Islet of Langerhans (tissue), 1 donor: ENCODE data around the gene ADAMTS15.

ENCODE experiments used
- FAIRE-seq: peaks from one replicate; lab custom pipeline; 2011; peaks lifted over from hg19 to GRCh38; lab: Jason Lieb, UNC

Gene ADAMTS15, protein sequence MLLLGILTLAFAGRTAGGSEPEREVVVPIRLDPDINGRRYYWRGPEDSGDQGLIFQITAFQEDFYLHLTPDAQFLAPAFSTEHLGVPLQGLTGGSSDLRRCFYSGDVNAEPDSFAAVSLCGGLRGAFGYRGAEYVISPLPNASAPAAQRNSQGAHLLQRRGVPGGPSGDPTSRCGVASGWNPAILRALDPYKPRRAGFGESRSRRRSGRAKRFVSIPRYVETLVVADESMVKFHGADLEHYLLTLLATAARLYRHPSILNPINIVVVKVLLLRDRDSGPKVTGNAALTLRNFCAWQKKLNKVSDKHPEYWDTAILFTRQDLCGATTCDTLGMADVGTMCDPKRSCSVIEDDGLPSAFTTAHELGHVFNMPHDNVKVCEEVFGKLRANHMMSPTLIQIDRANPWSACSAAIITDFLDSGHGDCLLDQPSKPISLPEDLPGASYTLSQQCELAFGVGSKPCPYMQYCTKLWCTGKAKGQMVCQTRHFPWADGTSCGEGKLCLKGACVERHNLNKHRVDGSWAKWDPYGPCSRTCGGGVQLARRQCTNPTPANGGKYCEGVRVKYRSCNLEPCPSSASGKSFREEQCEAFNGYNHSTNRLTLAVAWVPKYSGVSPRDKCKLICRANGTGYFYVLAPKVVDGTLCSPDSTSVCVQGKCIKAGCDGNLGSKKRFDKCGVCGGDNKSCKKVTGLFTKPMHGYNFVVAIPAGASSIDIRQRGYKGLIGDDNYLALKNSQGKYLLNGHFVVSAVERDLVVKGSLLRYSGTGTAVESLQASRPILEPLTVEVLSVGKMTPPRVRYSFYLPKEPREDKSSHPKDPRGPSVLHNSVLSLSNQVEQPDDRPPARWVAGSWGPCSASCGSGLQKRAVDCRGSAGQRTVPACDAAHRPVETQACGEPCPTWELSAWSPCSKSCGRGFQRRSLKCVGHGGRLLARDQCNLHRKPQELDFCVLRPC

GRCh38 chr11:130448416-130449309 lies at the start of gene ADAMTS15:
ADAMTS15 (plus strand) TSS chr11:130448645; CDS start chr11:130448974, 329 bp downstream.
- no peak for FAIRE-seq

GRCh38 chr11:130399196-130399595 lies 49.2 kb upstream of the ADAMTS15 start:
- FAIRE-seq: no peak

DNA sequence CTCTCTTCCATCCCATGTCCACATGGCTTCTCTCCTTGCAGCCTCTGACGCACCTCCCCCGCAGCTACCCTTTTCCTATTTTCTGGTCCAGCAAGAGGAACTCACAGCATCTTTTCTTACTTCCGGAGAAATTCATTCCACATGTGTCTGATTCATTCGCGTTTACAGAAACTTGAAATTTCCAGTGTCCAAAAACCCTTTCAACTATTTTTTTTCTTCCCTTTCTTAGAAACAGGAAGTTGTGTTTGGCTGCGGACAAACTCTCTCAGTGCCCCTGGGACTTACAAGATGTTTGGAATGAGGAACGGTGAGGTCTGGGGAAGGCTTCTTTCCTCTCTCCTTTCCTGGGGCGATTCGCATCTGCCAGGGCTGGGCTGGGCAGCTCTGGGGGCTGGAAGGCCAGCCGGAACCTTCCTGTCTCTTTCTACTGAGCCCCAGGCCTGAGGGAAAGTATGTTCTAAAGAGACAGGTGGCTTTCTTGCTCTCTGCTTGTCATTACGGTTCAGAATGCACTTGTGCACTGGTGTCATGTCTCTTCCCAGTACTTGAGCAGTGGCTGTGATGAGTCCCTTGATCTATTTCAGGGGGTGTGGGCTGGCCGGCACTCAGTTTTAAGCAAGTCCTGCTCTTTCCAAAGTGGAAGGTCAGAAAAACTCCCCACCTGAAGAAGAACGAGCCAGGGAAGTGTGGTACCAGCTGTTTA lies 47.5 kb upstream of the ADAMTS15 start:
- FAIRE-seq: no peak

GRCh38 chr11:130402570-130402969 lies 45.9 kb upstream of the ADAMTS15 start:
- no peak for FAIRE-seq

DNA sequence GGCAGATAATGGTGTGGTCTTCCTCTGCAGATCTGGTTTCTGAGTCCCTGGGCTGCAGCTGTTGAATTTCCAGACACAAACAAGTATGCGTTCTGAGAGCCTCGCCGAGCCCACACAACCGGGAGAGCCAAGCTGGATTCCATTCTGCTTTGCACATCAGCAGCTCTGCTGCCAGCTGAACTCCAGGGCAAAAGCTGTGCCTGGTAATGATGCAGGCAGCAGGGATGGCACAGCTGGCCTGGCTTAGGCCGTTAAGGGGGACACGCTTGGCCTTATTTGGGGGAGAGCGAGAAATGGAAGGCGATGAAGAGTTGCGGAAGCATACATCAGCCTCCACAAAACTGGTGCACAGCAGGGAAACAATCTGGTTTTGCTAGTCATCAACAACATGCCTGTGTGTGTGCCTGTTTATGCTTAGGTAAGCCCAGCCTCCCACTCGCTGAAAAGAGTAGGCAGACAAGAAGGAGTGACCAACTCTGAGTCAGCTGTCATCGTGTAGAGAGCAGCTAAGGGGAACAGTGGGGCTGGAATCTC lies 45.1 kb upstream of the ADAMTS15 start:
- FAIRE-seq: no peak

DNA sequence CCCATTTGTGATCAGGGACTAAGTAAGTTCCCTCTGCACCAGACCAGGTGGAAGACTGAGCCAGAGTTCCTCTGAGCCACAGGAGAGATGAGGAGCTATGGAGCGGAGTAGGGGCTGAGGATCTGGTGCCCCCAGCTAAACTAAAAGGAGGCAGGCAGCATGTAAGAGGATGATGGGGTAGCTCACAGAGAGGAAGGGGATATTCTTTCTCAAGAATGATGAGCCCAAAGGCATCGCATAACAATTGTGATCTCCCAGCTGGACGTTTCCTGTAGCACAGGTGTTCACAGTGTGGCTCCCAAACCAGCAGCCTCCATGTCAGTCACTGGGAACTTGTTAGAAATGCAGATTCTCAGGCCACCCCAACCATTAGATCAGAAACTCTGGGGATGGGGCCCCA lies 44.5 kb upstream of the ADAMTS15 start:
- FAIRE-seq: no peak

GRCh38 chr11:130404727-130405126 lies 43.7 kb upstream of the ADAMTS15 start:
- FAIRE-seq: no peak

GRCh38 chr11:130405428-130405827 lies 43.0 kb upstream of the ADAMTS15 start:
- FAIRE-seq: no peak

- FAIRE-seq: no peak
These were observed 40.5 kb upstream of the ADAMTS15 start for GRCh38 chr11:130407978-130408377.

- no peak for FAIRE-seq
These were observed 40.0 kb upstream of the ADAMTS15 start for GRCh38 chr11:130408401-130408890.

DNA sequence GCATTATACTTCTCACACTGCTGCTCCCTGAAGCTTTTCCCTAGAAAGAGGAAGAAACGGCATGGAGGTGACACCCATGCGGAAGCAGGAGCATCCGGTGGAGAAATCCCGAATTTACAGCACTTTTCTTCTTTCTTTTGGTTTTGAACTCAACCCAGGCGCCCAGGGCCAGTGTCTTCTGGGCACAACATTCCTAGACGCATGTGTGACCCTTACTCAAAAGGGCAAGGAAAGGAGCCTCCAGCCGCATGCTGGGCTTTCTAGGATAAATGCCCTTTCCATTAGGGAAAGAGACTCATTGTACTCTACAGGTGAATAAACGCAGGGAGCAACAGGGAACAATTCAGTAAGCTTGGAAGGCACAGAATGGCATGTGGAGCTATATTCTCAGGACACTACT lies 39.5 kb upstream of the ADAMTS15 start:
- FAIRE-seq: no peak

GRCh38 chr11:130409594-130410388 lies 38.7 kb upstream of the ADAMTS15 start:
- FAIRE-seq: no peak

GRCh38 chr11:130411223-130411622 lies 37.2 kb upstream of the ADAMTS15 start:
- no peak for FAIRE-seq

DNA sequence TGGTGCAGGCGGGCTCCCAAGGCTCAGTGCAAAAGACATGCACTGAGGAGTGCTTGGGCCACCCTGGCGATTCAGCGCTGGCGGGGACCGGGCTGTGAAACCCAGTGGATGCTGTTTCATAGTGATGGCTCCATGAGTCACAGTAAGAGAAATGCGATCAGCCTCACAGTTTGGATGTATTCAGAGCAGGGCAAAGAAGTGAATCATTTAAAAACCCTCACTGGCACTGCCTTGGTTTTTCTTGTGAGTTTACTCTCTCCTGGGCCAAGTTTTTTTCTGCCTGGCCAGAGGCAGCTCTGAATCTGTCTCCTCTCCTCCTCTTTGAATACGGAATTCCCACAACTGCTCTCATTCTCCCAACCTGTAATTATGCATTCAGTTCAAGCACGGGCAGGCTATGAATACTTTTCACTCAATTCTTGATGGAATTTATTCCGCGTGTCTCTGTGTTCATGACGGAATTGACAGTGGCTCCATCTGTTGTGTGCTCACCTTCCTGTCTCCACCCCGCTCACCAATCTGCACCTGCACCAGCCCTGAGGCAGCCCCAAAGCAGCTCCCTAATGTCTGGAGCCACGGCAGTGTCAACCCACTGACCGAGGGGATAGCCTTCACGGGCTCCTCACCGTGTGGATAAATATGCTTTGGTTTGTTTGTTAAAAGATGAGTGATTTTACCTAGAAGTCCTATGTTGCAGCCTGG lies 34.9 kb upstream of the ADAMTS15 start:
- no peak for FAIRE-seq

- no peak for FAIRE-seq
These were observed 34.1 kb upstream of the ADAMTS15 start for GRCh38 chr11:130414107-130415080.

DNA sequence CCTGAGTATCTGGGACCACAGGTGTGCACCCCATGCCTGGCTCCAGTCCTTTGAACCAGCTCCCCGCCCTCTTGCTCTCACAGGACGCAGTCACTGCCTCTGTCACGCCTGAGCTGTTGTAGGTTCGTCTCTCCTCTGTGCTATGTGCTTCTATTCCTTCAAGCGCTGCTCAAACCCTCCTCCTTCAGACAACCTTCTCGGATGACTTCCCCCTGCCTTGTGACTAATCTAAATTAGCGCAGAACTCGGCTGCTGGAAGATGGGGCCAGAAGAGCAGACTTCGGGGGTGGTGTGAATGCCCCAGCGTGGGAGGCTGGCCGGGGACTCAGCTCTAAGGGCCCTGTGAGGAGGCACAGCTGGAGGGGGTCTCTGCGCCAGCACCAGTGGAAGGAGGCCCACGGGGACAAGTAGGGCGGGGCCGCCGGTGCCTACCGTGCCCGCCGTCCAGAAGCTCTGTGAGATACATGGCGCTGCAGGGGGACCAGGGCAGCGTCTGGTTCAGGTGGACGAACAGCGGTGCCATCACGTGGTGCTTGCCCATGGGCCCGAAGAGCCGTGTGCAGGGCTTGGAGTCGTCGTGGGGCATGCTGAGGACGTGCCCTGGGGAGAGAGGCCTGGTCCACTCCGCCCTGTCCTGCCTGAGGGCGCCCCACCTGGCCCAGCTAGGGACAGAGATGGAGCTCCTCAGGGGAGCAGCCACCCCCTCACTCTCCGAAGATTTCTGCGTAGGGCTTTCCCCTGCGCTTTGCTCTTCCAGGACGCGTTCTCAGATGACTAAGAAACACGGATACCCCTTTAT lies 32.5 kb upstream of the ADAMTS15 start:
- no peak for FAIRE-seq

GRCh38 chr11:130416530-130416882 lies 31.9 kb upstream of the ADAMTS15 start:
- no peak for FAIRE-seq

DNA sequence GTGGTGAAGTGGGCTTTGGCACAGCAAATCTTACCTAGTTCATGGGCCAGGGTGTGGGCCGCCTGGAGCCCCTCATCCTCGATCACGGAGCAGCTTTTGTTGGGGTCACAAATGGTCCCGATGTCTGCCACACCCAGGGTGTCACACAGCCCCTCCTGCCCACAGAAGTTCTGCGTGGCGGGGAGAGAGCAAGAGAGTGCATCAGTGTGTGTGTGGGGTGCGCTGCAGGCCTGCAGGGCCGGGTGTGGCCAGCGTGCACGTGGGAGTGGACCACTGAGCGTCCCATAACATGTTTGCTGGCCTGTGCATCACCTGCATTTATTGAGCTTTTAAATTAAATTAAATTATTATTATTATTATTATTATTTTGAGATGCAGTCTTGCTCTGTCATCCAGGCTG lies 31.5 kb upstream of the ADAMTS15 start:
- FAIRE-seq: no peak
